Activated CD8-positive, alpha-beta memory T cell treated with anti-CD3 and anti-CD28 coated beads for 1 hour (primary cell): ENCODE results near the gene FAM167B.
"Not testable (repeated sequence)": the region's sequence is repeated elsewhere in the genome, so short reads cannot be mapped to it uniquely, and the experiment has no call there.

Source experiments
- DNase-seq, 2 donors: peaks; one replicate each; pipeline ENCODE4 v3.0.0-alpha.2; 2020; ENCODE audit warnings: low read depth in 1 of 2; ENCODE audit errors: extremely low read depth in 1 of 2

FAM167B gene

DNA sequence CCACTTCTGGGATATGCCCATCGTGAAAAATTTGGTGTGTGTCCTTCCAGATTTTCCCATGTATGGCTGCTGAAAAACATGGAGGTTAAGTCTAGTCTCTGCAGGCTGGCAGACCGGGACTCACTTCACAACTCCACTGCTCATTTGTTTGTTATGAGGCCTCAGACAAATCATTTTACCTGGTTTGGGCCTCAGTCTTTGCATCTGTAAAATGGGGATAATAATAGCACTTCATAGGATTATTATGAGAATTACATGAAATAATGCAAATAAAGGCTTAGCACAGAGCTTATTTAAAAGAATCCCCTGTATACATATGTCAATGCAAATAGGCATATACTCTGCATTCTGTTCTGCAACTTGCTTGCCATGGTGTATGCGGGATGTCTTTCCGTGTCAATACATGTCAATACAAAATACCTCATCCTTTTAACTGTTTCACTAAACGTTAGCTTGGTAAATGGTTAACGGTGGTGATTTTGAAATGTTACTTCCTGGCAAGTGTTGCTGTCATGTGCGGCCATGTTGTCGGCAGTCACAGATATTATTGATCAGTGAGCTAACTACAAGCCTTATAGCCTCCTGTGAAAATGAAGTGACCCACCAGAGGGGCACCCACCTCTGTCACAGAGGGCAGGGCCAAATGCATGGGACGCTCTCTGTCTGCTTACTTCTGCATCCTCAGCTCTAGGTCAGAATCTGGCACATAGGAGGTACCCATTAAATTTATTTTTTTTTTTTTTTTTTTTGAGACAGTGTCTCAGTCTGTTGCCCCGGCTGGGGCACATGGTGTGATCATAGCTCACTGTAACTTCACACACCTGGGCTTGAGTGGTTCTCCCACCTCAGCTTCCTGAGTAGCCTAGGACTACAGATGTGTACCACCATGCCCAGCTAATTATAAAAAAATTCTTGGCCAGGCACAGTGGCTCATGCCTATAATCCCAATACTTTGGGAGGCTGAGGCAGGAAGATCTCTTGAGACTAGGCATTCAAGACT is 8.3 kb downstream of the FAM167B start:
- no peak for DNase-seq

DNA sequence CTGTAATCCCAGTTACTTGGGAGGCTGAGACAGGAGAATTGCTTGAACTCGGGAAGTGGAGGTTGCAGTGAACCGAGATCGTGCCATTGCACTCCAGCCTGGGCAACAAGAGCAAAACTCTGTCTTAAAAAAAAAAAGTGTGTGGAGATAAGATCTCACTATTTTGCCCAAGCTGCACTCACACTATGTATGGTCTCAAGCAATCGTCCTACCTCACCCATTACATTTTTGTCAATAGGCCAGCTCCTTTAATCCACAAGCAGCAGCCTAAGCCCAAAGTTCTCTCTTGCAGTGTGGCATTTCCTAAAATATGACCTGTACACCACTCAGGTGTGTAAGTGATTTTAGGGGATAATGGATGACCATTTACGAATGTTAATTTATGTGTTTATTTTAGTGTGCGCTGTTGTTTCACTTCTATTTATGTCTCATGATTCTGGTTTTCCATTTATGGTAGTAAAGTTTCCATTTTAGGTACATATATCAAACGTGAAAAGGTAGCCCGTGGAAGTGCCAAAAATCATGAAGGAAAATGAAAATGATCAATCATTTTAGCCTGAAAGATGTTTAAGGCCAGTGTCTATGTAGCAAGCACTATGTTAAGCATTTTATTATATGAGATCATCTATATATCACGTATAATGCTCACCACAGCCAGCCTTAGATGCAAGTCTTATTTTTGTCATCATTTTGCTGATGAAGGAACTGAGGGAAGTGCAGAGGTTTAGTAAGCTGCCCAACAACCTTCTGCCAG is 9.6 kb downstream of the FAM167B start:
- no peak for DNase-seq

DNA sequence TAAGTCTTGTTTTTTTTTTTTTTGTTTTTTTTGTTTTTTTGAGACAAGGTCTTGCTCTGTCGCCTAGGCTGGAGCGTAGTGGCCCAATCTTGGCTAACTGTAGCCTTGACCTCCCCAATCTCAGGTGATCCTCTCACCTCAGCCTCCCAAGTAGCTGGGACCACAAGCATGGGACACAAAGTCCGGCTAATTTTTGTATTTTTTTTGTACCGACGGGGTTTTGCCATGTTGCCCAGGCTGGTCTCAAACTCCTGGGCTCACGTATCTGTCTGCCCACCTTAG is 10.1 kb downstream of the FAM167B start:
- DNase-seq = no peak

DNA sequence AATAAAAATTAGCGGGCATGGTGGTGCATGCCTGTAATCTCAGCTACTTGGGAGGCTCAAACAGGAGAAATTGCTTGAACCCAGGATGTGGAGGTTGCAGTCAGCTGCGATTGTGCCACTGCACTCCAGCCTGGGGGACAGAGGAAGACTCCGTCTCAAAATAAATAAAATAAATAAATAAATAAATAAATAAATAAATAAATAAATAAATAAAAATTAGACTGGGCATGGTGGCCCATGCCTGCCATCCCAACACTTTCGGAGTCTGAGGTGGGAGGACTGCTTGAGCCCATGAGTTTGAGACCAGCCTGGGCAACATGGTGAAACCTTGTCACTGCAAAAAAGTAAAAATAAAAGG is 16.2 kb downstream of the FAM167B start:
- not testable (repeated sequence) for DNase-seq

DNA sequence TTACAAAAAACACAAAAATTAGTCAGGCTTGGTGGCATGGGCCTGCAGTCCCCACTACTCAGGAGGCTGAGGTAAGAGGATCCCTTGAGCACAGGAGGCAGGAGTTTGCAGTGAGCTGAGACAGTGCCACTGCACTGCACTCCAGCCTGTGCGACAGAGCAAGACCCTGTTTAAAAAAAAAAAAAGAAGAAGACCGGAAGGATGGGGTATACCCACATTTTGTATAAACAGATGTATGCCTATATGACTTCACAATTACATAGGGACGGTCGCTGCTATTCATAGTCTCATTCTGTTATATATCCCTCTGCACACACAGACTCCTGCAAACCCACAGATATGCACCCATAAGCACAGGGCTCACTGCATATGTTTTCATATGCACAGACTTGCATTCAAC is 16.7 kb downstream of the FAM167B start:
- no peak for DNase-seq

DNA sequence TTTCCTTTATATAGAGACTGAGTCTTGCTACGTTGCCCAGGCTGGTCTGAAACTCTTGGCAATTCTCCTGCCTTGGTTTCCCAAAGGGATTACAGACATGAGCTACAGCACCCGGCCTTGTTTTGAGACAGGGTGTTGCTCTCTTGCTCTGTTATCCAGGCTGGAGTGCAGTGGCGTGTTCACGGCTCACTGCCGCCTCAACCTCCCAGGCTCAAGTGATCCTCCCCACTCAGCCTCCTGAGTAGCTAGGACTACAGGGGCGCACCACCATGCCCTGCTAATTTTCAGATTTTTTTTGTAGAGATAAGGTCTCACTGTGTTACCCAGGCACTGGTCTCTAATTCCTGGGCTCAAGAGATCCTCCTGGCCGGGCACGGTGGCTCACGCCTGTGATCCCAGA is 18.8 kb downstream of the FAM167B start:
- DNase-seq = no peak

DNA sequence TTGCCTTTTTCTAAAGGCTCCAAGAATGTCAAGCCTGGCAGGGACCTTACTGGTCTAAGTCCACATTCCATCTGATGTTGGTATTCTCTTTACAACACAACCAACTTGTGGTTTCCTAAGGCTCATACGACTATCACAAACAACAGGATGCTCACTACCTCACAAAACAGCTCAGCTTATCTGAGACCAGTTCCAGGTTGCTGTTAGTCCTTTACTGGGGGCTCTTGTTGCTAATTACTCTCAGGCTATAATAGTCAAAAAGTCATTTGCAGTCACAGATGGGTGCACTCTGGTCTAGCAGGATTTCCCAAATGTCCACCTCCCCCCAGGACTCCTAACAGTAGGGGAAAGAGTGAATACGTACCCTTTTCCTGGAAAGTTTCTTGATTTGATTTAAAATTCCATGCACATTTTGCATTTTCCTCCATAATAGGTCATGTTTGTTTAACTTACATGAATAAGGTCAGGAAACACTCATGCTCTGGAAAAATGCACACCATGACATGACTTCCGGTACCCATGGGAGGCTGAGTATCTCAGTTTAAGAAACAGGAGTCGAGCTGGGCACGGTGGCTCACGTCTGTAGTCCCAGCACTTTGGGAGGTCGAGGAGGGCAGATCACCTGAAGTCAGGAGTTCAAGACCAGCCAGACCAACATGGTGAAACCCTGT is 20.0 kb downstream of the FAM167B start:
- DNase-seq = no peak

DNA sequence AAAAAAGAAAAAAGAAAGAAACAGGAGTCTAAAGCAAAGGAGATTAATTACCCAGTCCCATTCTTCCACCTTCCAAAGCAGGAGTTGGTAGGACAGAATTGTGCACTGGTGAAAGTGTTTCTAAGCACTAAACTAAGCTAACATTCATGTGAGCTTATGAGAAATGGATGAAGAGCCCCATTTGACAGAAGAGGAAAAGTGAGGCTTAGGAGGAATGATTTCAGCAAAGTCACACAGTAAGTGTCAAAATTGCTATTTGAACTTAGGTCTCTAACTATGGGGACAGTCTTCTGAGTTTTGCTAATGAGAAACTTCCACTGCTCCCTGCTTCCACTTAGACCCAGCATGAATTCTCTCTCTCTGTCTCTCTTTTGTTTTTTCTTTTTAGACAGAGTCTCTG is 22.7 kb downstream of the FAM167B start:
- no peak for DNase-seq

DNA sequence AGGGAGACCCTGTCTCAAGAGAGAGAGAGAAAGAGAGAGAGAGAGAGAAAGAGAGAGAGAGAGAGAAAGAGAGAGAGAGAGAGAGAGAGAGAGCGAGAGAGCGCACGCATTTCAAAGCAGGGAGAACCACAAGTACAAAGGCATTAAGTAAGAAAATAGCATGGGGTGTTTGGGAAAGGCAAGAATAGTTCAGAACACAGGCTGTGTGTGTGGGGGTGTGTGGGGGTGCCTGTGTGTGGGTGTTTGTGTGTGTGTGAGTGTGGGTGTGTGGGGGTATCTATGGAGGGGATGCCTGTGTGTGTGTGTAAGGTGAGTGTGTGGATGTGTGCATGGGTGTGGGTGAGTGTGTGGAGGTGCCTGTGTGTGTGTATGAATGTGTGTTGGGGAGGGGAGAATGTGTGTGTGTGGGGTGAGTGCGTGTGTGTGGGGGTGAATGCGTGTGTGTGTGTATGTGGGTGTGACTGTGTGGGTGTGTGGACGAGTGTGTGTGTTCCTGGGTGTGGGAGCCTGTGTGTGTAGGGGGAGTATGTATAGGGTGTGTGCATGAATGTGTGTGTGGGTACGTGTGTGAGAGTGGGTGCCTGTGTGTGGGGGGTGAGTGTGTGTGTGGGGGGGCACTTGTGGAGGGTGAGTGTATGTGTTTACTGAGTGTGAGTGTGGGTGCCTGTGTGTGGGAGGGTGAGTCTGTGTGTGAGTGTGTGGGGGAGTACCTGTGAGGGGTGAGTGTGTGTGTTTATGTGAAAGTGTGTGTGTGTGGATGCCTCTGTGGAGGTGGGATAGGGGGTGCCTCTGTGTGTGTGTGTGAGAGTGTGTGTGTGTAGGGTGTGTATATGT is 25.8 kb downstream of the FAM167B start:
- DNase-seq = no peak

DNA sequence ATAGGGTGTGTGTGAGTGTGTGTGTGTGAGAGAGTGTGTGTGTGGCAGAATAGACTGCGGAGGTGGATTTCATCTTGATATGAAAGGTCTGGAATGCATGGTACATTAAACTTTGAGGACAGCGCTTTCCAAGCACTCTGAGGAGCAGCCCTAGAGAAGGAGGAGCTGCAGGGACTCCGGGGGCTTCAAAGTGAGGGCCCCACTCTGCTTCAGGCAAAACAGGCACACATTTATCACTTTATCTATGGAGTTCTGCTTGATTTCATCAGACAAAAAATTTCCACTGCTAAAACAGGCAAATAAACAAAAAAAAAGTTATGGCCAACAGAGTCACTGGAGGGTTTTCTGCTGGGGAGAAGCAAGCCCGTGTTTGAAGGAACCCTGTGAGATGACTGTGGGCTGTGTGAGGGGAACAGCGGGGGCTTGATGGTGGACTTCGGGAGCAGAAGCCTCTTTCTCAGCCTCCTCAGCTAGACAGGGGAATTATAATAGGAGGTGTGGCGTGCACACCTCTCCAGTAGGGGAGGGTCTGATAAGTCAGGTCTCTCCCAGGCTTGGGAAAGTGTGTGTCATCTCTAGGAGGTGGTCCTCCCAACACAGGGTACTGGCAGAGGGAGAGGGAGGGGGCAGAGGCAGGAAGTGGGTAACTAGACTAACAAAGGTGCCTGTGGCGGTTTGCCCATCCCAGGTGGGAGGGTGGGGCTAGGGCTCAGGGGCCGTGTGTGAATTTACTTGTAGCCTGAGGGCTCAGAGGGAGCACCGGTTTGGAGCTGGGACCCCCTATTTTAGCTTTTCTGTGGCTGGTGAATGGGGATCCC is 26.6 kb downstream of the FAM167B start:
- peak; percentile 73 to 87 for DNase-seq

DNA sequence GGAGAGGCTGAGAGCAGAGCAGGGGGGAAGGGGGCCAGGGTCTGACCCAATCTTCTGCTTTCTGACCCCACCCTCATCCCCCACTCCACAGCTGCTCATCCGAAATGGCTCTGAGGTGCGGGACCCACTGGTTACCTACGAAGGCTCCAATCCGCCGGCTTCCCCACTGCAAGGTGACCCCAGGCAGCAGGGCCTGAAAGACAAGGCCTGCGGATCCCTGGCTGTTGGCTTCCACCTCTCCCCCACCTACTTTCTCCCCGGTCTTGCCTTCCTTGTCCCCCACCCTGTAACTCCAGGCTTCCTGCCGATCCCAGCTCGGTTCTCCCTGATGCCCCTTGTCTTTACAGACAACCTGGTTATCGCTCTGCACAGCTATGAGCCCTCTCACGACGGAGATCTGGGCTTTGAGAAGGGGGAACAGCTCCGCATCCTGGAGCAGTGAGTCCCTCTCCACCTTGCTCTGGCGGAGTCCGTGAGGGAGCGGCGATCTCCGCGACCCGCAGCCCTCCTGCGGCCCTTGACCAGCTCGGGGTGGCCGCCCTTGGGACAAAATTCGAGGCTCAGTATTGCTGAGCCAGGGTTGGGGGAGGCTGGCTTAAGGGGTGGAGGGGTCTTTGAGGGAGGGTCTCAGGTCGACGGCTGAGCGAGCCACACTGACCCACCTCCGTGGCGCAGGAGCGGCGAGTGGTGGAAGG is 27.8 kb downstream of the FAM167B start:
- no peak for DNase-seq

DNA sequence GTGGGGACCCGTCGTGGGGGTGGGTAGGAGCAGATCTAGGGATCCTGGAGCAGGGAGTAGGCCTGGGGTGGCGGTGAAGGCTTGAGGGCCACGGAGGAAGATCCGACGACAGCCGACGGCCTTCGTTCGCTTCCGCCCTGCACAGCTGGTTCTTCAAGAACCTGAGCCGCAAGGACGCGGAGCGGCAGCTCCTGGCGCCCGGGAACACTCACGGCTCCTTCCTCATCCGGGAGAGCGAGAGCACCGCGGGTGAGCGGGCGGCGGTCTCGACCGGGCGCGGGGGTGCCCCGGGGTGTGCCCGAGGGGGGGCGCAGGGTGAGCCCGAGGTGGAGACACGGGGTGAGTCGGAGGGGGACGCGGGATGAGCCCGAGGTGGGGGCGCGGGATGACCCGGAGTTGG is 28.4 kb downstream of the FAM167B start:
- no peak for DNase-seq

DNA sequence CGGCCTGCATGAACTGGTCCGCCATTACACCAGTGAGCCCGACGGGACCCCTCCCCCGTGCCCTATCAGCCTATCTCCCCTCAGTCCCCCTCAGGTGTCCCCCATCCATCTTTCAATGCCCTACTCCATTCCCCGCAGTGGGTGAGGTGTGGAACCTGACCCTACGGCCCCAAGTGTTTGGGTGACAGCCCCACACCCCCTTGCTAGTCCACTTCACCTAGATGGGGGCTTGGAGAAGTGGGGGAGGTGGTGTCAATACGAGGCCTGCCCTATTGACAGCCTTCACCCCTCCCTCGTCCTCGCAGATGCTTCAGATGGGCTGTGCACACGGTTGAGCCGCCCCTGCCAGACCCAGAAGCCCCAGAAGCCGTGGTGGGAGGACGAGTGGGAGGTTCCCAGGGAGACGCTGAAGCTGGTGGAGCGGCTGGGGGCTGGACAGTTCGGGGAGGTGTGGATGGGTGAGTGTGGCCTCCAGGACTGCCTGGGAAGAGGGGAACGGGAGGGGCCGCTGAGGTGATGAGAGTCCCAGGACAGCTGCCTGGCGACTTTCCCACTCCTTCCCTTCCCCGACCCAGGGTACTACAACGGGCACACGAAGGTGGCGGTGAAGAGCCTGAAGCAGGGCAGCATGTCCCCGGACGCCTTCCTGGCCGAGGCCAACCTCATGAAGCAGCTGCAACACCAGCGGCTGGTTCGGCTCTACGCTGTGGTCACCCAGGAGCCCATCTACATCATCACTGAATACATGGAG is 29.2 kb downstream of the FAM167B start:
- no peak for DNase-seq

DNA sequence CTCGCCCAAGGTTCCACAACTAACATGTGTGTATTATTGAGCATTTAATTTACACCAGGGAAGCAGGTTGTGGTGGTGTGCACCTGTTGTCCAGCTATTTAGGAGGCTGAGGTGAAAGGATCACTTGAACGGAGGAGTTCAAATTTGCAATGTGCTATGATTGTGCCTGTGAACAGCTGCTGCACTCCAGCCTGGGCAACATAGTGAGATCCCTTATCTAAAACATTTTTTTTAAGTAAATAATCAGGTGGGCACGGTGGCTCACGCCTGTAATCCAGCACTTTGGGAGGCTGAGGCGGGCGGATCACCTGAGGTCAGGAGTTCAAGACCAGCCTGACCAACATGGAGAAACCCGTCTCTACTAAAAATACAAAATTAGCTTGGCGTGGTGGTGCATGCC is 37.8 kb downstream of the FAM167B start:
- DNase-seq = not testable (repeated sequence)

DNA sequence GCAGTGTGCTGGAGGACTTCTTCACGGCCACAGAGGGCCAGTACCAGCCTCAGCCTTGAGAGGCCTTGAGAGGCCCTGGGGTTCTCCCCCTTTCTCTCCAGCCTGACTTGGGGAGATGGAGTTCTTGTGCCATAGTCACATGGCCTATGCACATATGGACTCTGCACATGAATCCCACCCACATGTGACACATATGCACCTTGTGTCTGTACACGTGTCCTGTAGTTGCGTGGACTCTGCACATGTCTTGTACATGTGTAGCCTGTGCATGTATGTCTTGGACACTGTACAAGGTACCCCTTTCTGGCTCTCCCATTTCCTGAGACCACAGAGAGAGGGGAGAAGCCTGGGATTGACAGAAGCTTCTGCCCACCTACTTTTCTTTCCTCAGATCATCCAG is 38.6 kb downstream of the FAM167B start:
- DNase-seq = no peak

DNA sequence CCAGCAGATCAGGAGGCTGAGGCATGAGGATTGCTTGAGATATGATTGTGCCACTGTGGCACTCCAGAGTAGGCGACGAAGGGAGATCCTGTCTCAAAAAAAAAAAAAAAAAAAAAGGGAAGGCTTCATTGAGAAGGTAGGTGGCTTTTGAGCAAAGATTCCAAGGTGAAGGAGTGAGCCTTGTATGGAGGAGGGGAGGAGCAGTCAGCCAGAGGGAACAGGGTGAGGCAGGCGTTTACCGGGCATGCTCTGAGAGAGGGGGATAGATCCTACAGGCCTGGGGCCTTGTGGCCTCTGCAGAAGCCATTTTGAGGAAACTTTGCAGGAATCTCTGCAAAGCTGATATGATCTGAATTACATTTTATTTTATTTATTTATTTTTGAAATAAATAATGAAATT is 39.7 kb downstream of the FAM167B start:
- no peak for DNase-seq

DNA sequence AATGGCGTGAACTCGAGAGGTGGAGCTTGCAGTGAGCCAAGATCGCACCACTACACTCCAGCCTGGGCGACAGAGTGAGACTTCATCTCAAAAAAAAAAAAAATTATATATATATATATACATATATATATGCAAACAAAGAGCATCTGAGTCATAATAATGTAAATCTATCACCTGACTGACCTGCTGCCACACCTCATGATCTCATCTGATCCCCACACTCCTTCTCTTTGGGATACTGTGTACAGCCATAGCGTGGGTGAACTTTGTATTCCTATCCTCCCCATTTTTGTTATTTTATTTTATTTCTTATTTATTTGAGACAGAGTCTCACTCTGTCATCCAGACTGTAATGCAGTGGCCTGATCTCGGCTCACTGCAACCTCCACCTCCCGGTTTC is 42.2 kb downstream of the FAM167B start:
- no peak for DNase-seq

DNA sequence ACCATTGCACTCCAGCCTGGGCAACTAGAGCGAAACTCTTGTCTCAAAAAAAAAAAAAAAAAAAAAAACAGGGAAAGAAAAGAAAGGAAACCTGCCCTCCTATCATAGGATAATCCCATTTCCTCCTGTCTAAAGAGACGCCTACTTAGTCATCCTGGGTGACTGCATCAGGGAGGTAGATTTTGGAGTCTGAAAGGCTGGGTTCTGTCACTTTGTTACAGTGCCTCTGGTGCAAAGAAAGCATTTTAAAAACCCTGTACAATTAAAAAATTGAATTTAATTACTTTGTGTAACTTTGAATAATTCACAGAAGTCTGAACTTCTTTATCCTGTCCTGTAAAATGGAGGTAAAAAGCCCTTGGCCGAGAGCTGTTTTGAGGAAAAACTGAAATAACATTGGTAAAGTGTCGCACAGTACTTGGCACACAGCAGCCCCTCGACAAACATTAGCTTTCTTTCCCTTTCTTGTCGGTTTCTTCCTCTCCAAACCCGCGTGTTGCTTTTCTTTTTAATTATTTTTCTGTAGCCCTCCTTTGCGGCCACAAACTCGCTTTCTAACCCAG is 44.2 kb downstream of the FAM167B start:
- DNase-seq = no peak
